ENCODE data around the gene S1PR5.
A peak's percentile ranks its signal among the peaks of the same experiment; 100 is the strongest.
"Not testable (repeated sequence)": the region's sequence is repeated elsewhere in the genome, so short reads cannot be mapped to it uniquely, and the experiment has no call there.

The S1PR5 gene, protein sequence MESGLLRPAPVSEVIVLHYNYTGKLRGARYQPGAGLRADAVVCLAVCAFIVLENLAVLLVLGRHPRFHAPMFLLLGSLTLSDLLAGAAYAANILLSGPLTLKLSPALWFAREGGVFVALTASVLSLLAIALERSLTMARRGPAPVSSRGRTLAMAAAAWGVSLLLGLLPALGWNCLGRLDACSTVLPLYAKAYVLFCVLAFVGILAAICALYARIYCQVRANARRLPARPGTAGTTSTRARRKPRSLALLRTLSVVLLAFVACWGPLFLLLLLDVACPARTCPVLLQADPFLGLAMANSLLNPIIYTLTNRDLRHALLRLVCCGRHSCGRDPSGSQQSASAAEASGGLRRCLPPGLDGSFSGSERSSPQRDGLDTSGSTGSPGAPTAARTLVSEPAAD

GRCh38 chr19:10517361-10517759 is at the start of gene S1PR5:
TSS of gene S1PR5 (minus strand) at chr19:10517447. CDS start at chr19:10515011, 2,436 bp downstream.
- DNase-seq (ENCODE audit: low spot score), result no peak

DNA sequence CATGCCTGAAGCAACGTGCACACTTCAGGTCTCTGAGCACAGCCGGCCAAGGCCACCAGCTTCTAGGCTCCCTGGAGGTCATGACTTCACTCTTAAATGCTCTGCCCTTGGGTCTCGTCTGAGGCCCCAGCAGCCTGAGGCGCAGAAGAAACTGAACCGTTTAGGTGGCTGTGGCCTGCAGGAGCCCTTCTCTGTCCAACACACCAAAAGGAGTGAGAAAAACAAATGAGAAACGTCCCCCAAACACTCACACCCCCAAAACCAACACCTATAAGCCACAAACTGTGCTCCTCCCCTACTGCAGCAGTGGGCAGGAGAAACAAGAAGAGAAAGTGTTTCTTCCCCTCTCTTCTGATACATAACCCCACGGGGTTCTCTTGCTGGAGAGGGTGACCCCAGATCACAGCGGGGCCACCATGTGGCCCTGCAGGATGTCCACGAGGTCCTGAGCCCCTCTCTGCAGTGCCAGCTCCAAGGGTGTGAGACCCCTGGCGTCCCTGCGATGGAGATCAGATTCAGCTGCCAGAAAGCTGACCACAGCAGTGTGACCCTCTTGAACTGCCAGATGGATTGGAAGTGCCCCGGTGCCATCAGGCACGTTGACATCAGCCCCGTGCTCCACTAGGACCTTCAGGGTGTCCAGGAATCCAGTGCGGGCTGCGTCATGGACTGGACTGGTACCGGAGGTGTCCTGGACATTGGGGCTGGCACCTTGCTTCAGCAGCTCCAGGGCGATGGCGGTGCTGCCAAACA is 49.6 kb upstream of the S1PR5 start:
- no peak for DNase-seq (ENCODE audit: low spot score)

DNA sequence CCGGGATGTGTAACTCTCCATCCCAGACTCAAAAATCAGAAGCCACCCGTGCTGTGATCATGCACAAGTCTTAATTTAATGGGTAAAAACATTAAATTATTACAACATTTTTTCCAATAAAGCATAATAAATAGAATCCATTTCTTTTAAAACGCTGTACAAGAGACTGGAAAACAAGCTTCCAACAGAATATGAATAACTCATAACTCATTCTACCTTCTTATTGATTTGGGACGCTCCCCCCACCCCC is 49.1 kb upstream of the S1PR5 start:
- DNase-seq (ENCODE audit: low spot score), result no peak

GRCh38 chr19:10565567-10566407 is 48.5 kb upstream of the S1PR5 start, which contains the start of gene KRI1:
TSS of gene KRI1 (minus strand) at chr19:10566010. CDS start at chr19:10565999, 11 bp downstream.
- DNase-seq (ENCODE audit: low spot score), result peak; percentile 98

DNA sequence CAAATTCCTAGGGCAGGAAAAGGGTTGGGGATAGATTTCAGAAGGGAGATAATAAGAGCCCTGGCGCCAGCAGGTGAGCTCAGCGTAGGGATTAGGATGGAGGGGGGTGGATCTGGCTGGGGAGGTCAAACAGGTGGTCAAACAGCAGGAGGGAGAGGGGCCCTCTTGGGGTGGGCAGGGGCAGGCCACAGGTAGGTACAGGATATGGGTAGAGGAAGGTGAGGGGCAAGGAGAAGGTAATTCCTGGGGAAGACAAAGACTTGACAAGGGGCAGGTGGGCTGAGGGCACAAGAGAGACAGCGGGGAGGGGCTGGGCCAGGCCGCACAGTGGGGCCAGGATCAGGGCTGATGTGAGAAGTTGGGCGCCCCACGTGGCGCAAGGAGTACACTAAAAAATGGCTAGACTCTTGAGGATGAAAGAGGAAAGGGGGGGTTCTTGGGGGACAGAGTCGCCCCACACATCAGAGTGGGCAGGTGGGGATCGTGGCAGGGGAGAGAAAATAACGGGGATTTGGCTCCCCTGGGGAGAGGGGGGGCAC is 47.9 kb upstream of the S1PR5 start:
- no peak for DNase-seq (ENCODE audit: low spot score)

DNA sequence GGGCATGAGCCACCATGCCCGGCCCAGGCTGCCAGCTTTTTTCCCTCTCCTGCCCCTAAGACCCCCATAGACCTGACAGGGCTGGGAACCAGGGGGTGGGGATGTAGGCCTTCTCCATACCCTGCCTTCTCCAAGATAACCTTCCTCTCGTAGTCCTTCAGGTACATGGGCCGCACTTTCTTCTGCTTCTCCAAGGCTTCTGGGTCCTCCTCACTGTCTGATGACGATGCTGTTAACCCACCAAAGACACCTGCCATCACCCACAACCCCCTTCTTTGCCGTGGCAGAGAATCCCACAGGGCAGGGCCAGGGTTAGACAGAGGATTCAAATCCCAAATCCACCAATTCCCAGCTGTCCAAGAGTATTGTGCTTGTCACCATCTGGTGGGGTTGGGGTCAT is 45.4 kb upstream of the S1PR5 start:
- DNase-seq (ENCODE audit: low spot score), result no peak

GRCh38 chr19:10560154-10560553 is 42.9 kb upstream of the S1PR5 start:
- no peak for DNase-seq (ENCODE audit: low spot score)

- DNase-seq (ENCODE audit: low spot score), result no peak
These were observed 40.5 kb upstream of the S1PR5 start for GRCh38 chr19:10557603-10558197.

DNA sequence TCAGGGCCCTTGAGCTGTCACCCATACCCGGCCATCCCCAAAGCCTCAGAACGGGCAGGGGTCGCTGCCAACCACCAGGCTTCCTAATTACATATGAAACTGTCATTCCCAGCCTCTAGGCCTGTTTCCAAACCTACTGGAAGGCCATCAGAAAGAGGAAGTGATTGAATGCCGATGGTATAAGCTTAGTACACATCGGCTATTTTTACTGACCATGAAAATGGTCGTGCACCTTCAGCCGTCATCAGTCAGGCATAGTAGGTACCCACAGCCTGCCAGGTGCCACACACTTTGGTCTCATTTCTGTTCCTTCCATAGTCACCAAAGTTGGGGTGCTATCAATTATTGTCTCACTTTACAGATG is 38.3 kb upstream of the S1PR5 start:
- no peak for DNase-seq (ENCODE audit: low spot score)

DNA sequence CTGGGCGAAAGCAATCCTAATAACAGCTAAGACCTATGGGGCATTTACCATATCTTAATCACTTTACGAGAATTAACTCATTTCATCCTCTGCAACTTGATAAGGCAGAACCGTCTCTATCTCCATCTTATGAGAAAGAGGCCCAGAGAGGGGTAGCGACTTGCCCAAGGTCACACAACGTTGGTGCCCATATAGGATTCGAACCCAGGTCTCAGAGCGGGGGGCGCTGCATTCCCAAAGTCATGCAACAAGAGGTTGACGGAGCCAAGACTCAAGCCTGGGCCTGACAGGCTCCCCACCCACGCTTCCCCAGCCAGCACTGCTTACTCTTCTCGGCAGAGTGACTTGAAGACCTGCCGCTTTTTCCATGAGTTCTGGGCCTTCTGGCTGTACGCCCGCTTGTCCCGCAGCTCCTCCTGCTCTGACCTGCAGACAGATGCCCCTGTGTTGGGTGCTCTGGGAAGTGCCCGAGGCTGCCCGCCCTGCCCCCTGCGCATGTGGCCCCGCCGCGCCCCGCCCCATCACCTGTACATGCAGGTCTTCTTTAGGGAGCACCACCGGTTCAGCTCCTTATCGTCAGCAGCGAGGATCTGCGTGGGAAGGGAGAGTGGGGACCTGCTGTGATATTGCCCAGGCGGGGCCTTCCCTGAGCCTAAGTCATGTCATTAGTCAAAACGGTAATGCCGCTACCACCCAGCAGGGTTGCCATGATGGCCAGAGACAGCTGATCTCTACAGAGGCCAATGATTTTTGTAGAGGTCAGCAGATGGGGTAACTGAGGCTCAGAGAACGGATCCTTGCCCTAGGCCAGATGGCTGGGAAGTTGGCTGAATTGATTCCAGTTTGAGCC is 37.7 kb upstream of the S1PR5 start:
- no peak for DNase-seq (ENCODE audit: low spot score)

GRCh38 chr19:10553943-10554381 is 36.7 kb upstream of the S1PR5 start:
- no peak for DNase-seq (ENCODE audit: low spot score)

DNA sequence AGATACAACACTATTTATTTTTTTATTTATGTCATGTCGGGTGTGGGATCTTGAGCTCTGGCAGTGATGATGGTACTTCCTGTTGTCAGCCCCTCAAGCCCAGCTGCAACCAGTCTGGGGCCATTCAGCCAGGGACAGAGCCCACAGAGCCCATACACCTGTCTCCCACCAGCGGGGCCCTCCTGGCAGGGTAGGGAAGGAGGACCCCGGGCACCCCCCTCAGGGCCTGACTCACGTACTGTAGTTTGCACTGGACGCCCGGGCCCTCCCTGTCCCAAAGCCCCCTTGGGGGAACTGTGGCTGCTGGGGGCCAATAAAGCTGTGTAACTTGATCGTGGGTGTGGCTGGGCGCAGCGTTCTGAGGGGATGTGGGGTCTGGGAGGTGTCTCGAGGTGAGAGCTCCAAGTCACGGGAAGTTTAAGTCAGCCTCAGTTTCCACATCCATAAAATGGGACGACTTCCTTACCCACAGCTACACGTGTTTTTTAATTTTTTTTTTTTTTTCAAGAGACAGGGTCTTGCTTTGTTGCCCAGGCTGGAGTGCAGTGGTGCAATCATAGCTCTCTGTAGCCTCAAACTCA is 35.9 kb upstream of the S1PR5 start:
- DNase-seq (ENCODE audit: low spot score), result no peak

GRCh38 chr19:10552510-10553053 is 35.3 kb upstream of the S1PR5 start:
- DNase-seq (ENCODE audit: low spot score), result no peak

GRCh38 chr19:10551698-10552301 is 34.6 kb upstream of the S1PR5 start:
- peak; percentile 43 for DNase-seq (ENCODE audit: low spot score)

DNA sequence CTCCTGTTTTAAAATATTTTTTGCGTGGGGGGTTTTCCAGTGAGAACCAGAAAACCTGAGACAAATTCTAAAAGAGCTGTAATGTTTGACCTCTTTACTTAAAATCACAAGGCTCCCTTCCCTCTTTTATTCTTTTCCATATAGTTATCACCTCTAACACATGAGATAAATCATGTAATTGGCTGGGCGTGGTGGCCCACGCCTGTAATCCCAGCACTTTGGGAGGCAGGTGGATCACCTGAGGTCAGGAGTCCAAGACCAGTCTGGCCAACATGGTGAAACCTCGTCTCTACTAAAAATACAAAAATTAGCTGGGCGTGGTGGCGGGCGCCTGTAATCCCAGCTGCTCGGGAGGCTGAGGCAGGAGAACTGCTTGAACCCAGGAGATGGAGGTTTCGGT is 33.8 kb upstream of the S1PR5 start:
- DNase-seq (ENCODE audit: low spot score), result not testable (repeated sequence)

DNA sequence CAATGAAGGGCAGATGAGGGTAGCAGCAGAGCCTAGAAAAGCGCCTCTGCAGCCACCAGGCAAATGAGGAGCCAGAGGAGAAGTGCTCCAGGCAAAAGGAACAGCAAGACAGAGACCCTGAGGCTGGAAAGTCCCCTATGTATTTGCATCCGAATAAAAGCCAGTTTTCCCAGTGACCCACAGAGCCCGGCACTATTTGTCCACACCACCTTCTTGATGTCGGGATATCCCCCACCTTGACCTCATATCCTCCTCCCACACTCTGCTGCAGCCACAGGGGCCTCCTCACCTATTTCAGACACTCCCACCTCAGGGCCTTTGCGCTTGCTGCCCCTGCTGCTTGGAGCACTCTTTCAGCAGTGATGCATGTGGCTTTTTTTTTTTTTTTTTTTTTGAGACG is 33.1 kb upstream of the S1PR5 start:
- DNase-seq (ENCODE audit: low spot score), result no peak

DNA sequence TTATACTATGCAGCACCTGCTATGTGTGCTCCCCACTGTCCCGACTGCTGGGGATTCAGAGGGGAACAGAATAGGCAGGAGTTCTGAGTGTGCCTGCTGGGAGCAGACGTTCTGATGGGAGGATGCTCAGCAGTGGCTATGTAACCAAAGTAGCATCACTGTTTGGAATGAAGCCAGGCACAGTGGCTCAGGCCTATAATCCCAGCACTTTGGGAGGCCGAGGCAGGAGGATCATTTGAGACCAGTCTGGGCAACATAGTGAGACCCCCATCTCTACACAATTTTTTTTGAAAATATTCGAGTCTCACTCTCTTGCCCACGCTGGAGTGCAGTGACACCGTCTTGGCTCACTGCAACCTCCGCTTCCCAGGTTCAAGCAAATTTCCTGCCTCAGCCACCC is 32.5 kb upstream of the S1PR5 start:
- no peak for DNase-seq (ENCODE audit: low spot score)

DNA sequence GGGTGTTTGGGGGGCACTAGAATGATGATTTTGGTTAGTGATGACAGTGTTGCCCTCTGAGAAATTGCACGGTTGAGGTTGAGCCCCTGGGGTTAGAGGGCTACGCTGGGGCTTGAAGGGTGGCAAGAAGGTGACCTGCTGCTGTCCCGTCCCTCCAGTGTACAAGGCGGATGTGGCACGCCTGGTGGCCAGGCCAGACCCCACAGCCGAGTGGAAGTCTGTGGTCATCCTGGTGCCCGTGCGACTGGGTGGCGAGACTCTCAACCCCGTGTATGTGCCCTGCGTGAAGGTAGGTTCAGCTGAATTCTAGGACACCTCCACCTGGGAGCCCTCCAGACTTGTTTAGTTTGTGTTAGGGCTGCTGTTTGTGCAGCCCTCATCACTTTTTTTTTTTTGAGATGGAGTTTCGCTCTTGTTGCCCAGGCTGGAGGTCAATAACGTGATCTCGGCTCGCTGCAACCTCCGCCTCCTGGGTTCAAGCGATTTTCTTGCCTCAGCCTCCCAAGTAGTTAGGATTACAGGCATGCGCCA is 31.6 kb upstream of the S1PR5 start:
- DNase-seq (ENCODE audit: low spot score), result no peak

GRCh38 chr19:10546817-10547216 is 29.6 kb upstream of the S1PR5 start:
- no peak for DNase-seq (ENCODE audit: low spot score)

Data from SW480 (cell line).